Thoracic aorta (tissue), 2 donors: ENCODE results near the gene ABCC1. TPM values are rescaled to one million over a fixed set of nuclear protein-coding genes. Genes with fewer than 3 reads are reported as not detected.

ENCODE experiments used
- ATAC-seq: fragments of 150-250 bp; one replicate; pipeline ENCODE4 v1.8.0; 2017; ENCODE audit warnings: low read depth; ENCODE audit not compliant: insufficient number of reproducible peaks, low FRiP score
- DNase-seq: peaks from one replicate; pipeline ENCODE4 v3.0.0-alpha.2; 2020; ENCODE audit warnings: low spot score
- H3K27ac ChIP-seq, 2 donors: fragments of 200-600 bp; sonication (generic); 1 replicate in 1 of 2; 2 replicates in 1 of 2; pipeline ENCODE4 v1.5.1; 2016; ENCODE audit warnings: mild to moderate bottlenecking in 2 of 2, moderate library complexity in 2 of 2
- H3K27me3 ChIP-seq: fragments of 200-600 bp; sonication (generic); replicated peaks from 2 replicates; pipeline ENCODE4 v1.6.0; 2016; ENCODE audit warnings: mild to moderate bottlenecking; ENCODE audit not compliant: insufficient read depth
- H3K36me3 ChIP-seq: fragments of 200-600 bp; sonication (generic); one replicate; pipeline ENCODE4 v1.5.1; 2016
- H3K4me1 ChIP-seq, 2 donors: fragments of 200-600 bp; sonication (generic); 1 replicate in 1 of 2; 2 replicates in 1 of 2; pipeline versions ENCODE4 v1.5.1 to v1.6.0; 2016; ENCODE audit warnings: low read depth in 2 of 2, mild to moderate bottlenecking in 1 of 2; ENCODE audit not compliant: control insufficient read depth in 1 of 2
- H3K4me3 ChIP-seq: fragments of 200-600 bp; sonication (generic); 2 replicates; pipeline ENCODE4 v1.5.1; 2016; ENCODE audit warnings: mild to moderate bottlenecking
- H3K9me3 ChIP-seq: fragments of 200-600 bp; sonication (generic); 2 replicates; pipeline ENCODE4 v1.5.1; 2016
- total RNA-seq, 2 donors: library from RNA; depleted of rRNA; stranded (reverse); fragments of >200 nt; gene quantifications; one replicate each; pipeline versions ENCODE4 v1.1.0 to v1.2.3, GENCODE V29; 2016
- TF ChIP-seq, protein P1 (sequence below): fragments of 200-600 bp; sonication (generic); IDR thresholded peaks from one replicate; pipeline ENCODE4 v1.5.1; 2019; ENCODE audit warnings: antibody characterized with exemption

ABCC1 gene
- total RNA-seq, 2 donors from 2014 or later: 89.2 to 94.9 TPM

DNA sequence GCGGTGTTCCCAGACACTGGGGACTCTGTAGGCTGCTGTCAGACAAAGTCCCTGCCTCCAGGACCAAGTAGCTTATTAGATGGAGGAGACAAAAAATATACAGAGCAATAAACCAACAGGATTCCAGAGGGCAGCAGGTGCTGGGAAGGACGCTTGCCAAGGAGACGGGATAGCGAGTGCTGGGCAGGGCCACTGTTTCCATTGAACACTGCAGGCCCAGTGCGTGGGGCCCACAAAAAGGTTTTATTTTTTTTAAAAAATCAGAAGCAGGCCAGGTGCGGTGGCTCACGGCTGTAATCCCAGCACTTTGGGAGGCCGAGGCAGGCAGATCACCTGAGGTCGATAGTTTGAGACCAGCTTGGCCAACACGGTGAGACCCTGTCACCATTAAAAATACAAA is 189.6 kb downstream of the ABCC1 start:
- Histone ChIP-seq H3K9me3 (no peaks in the 10 kb centered on the region), H3K27me3 (no peaks in the 10 kb centered on the region), H3K36me3 (peaks cover 78% of the 10 kb centered on the region), H3K4me3 (no peak overlapping the region), H3K4me1 (no peaks in the 10 kb centered on the region), H3K27ac (no peak overlapping the region)
- no peak for DNase-seq
- ATAC-seq: no peak
- TF ChIP-seq, protein P1, sequence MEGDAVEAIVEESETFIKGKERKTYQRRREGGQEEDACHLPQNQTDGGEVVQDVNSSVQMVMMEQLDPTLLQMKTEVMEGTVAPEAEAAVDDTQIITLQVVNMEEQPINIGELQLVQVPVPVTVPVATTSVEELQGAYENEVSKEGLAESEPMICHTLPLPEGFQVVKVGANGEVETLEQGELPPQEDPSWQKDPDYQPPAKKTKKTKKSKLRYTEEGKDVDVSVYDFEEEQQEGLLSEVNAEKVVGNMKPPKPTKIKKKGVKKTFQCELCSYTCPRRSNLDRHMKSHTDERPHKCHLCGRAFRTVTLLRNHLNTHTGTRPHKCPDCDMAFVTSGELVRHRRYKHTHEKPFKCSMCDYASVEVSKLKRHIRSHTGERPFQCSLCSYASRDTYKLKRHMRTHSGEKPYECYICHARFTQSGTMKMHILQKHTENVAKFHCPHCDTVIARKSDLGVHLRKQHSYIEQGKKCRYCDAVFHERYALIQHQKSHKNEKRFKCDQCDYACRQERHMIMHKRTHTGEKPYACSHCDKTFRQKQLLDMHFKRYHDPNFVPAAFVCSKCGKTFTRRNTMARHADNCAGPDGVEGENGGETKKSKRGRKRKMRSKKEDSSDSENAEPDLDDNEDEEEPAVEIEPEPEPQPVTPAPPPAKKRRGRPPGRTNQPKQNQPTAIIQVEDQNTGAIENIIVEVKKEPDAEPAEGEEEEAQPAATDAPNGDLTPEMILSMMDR: no peak

DNA sequence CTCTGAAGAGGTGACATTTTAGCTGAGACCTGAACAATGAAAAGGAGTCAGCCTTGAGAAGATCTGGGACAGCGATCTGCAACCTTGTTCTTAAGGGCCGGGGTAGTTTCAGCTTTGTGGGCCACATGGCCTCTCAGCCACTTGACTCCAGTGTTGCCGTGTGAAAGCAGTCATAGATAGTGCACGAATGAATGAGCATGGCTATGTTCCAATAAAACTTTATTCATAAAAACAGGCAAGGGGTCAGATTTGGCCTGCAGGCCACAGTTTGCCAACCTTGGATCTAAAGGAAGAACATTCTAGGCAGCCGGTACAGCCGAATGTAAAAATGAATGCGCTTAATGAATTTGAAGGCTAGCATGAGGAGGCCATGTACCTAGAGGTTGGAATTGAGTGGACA is 190.4 kb downstream of the ABCC1 start:
- TF ChIP-seq, protein P1: no peak
- no peaks in the 10 kb centered on the region for H3K27me3 ChIP-seq
- H3K4me1 ChIP-seq: no peaks in the 10 kb centered on the region
- DNase-seq: no peak
- ATAC-seq: no peak
- no peaks in the 10 kb centered on the region for H3K9me3 ChIP-seq
- no peak overlapping the region for H3K27ac ChIP-seq
- H3K36me3 ChIP-seq: peaks cover 80% of the 10 kb centered on the region
- no peak overlapping the region for H3K4me3 ChIP-seq

DNA sequence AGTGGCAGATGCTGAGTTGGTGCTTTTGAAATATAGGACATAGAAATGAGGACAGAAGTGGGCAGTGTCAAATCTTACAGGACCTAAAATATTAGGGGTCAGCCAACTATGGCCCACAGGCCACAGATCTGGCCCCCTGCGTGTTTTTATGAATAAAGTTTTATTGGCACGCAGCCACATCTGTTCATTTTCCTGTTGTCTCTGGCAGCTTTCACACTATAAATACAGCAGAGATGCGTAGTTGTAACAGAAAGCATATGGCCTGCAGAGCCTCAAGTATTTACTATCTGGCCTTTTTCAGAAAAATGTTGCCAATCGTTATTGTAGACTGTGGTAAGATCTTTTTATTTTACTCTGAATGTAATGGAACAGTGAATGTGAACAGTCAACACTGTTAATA is 191.1 kb downstream of the ABCC1 start:
- TF ChIP-seq, protein P1: no peak
- no peaks in the 10 kb centered on the region for H3K4me1 ChIP-seq
- DNase-seq: no peak
- no peak overlapping the region for H3K4me3 ChIP-seq
- H3K9me3 ChIP-seq: no peaks in the 10 kb centered on the region
- H3K27ac ChIP-seq: no peak overlapping the region
- H3K27me3 ChIP-seq: no peaks in the 10 kb centered on the region
- peaks cover 75% of the 10 kb centered on the region for H3K36me3 ChIP-seq
- no peak for ATAC-seq

DNA sequence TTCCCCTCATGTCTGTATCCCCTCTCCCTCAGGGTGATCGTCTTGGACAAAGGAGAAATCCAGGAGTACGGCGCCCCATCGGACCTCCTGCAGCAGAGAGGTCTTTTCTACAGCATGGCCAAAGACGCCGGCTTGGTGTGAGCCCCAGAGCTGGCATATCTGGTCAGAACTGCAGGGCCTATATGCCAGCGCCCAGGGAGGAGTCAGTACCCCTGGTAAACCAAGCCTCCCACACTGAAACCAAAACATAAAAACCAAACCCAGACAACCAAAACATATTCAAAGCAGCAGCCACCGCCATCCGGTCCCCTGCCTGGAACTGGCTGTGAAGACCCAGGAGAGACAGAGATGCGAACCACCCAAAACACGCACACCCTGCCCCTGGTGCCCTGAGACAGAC is 191.7 kb downstream of the ABCC1 start:
- no peak for DNase-seq
- Histone ChIP-seq H3K4me3 (no peak overlapping the region), H3K27ac (no peak overlapping the region), H3K27me3 (no peaks in the 10 kb centered on the region), H3K4me1 (no peaks in the 10 kb centered on the region), H3K9me3 (no peaks in the 10 kb centered on the region), H3K36me3 (peaks cover 70% of the 10 kb centered on the region)
- TF ChIP-seq, protein P1: no peak
- ATAC-seq: no peak

GRCh38 chr16:16141784-16142396 is 192.5 kb downstream of the ABCC1 start:
- Histone ChIP-seq H3K4me1 (no peaks in the 10 kb centered on the region), H3K4me3 (no peak overlapping the region), H3K36me3 (peaks cover 69% of the 10 kb centered on the region), H3K27ac (no peak overlapping the region), H3K9me3 (no peaks in the 10 kb centered on the region), H3K27me3 (no peaks in the 10 kb centered on the region)
- TF ChIP-seq, protein P1: no peak
- ATAC-seq (no peak), DNase-seq (no peak)
